Neural cell (in vitro differentiated cells): Measurements from ENCODE around the gene CUTC. TPM values are rescaled to one million over a fixed set of nuclear protein-coding genes. Genes with fewer than 3 reads are reported as not detected.

ENCODE experiments used
- H2AFZ ChIP-seq: fragments of 200-600, 300-800 bp; sonication (generic), shearing (Covaris generic); 2 replicates; pipeline ENCODE4 v1.6.0; 2014; ENCODE audit warnings: low read depth, mild to moderate bottlenecking, antibody characterized with exemption, low read length, moderate library complexity
- H3F3A ChIP-seq: fragments of 200-600 bp; shearing (Covaris generic); 2 replicates; pipeline ENCODE4 v1.6.1; 2016; ENCODE audit warnings: mild to moderate bottlenecking, moderate library complexity, mixed read lengths, antibody characterized with exemption, low read length; ENCODE audit not compliant: insufficient read depth, poor library complexity, severe bottlenecking
- H3K27ac ChIP-seq: fragments of 200-600, 300-800 bp; sonication (generic), shearing (Covaris generic); 2 replicates; pipeline ENCODE4 v1.5.1; 2014; ENCODE audit warnings: mild to moderate bottlenecking, low read length, moderate library complexity
- H3K27me3 ChIP-seq: fragments of 300-800, 200-600 bp; sonication (generic), shearing (Covaris generic); 2 replicates; pipeline ENCODE4 v1.6.0; 2014; ENCODE audit warnings: mild to moderate bottlenecking, low read depth, low read length, moderate library complexity; ENCODE audit not compliant: insufficient read depth
- H3K36me3 ChIP-seq: fragments of 300-800, 200-600 bp; sonication (generic), shearing (Covaris generic); 2 replicates; pipeline ENCODE4 v1.5.1; 2014; ENCODE audit warnings: mild to moderate bottlenecking, antibody characterized with exemption, low read length, moderate library complexity; ENCODE audit not compliant: insufficient read depth
- H3K4me2 ChIP-seq: fragments of 300-800, 200-600 bp; sonication (generic), shearing (Covaris generic); 2 replicates; pipeline ENCODE4 v1.6.0; 2014; ENCODE audit warnings: mild to moderate bottlenecking, low read length
- H3K4me3 ChIP-seq: fragments of 300-800, 200-600 bp; sonication (generic), shearing (Covaris generic); 2 replicates; pipeline ENCODE4 v1.5.1; 2014; ENCODE audit warnings: mild to moderate bottlenecking, low read length, moderate library complexity
- H3K79me2 ChIP-seq: fragments of 200-600 bp; shearing (Covaris generic); replicated peaks from 2 replicates; pipeline ENCODE4 v1.6.0; 2014; ENCODE audit warnings: mild to moderate bottlenecking, low read length, moderate library complexity; ENCODE audit not compliant: insufficient read depth
- H3K9ac ChIP-seq: fragments of 300-800, 200-600 bp; sonication (generic), shearing (Covaris generic); 2 replicates; pipeline ENCODE4 v1.6.1; 2016; ENCODE audit warnings: mild to moderate bottlenecking, low read length, mixed read lengths
- H3K9me2 ChIP-seq: fragments of 200-600 bp; shearing (Covaris generic); 2 replicates; pipeline ENCODE4 v1.6.1; 2016; ENCODE audit warnings: mild to moderate bottlenecking, low read length, mixed read lengths; ENCODE audit not compliant: insufficient read depth
- H3K9me3 ChIP-seq: fragments of 200-600, 300-800 bp; sonication (generic), shearing (Covaris generic); 2 replicates; pipeline ENCODE4 v1.6.1; 2016; ENCODE audit warnings: mild to moderate bottlenecking, mixed run types, low read length, moderate library complexity, mixed read lengths
- H4K20me1 ChIP-seq: fragments of 200-600 bp; shearing (Covaris generic); 2 replicates; pipeline ENCODE4 v1.6.1; 2016; ENCODE audit warnings: mild to moderate bottlenecking, mixed run types; ENCODE audit not compliant: insufficient read depth
- EP300 ChIP-seq: fragments of 450-650 bp; conservative IDR thresholded peaks from 2 replicates; pipeline ENCODE4 v1.6.1; 2014; ENCODE audit warnings: antibody characterized with exemption, mild to moderate bottlenecking, moderate library complexity; ENCODE audit not compliant: poor library complexity, severe bottlenecking
- EZH2 ChIP-seq: fragments of 200-600, 300-800 bp; shearing (Covaris generic), sonication (generic); IDR thresholded peaks from 2 replicates; pipeline ENCODE4 v1.6.1; 2014; ENCODE audit warnings: antibody characterized with exemption, low read length, borderline replicate concordance, mild to moderate bottlenecking; ENCODE audit not compliant: insufficient read depth, poor library complexity, severe bottlenecking
- MXI1 ChIP-seq: fragments of 450-650 bp; conservative IDR thresholded peaks from 2 replicates; pipeline ENCODE4 v1.6.1; 2014; ENCODE audit warnings: antibody characterized with exemption, mild to moderate bottlenecking; ENCODE audit not compliant: poor library complexity, severe bottlenecking
- POLR2AphosphoS5 ChIP-seq: IDR thresholded peaks from 2 replicates; pipeline ENCODE4 v1.6.1; 2012
- RAD21 ChIP-seq: fragments of 450-650 bp; conservative IDR thresholded peaks from 2 replicates; pipeline ENCODE4 v1.6.1; 2014; ENCODE audit warnings: antibody characterized with exemption, mild to moderate bottlenecking, moderate library complexity
- SMC3 ChIP-seq: fragments of 450-650 bp; conservative IDR thresholded peaks from 2 replicates; pipeline ENCODE4 v1.6.1; 2014; ENCODE audit warnings: antibody characterized with exemption, mild to moderate bottlenecking, moderate library complexity; ENCODE audit not compliant: poor library complexity
- TAF1 ChIP-seq: IDR thresholded peaks from 2 replicates; pipeline ENCODE4 v1.6.1; 2012; ENCODE audit warnings: low read depth
- polyA plus RNA-seq: library from polyadenylated mRNA; depleted of rRNA; stranded (reverse); fragments of >200 nt; gene quantifications from 2 replicates; pipeline ENCODE4 v1.2.3, GENCODE V29; 2014
- TF ChIP-seq, protein P1 (sequence below): IDR thresholded peaks from 2 replicates; pipeline ENCODE4 v1.6.1; 2012; ENCODE audit warnings: borderline replicate concordance
- TF ChIP-seq, protein P2 (sequence below): fragments of 450-650 bp; IDR thresholded peaks from 2 replicates; pipeline ENCODE4 v1.5.1; 2014; ENCODE audit warnings: antibody characterized with exemption, mild to moderate bottlenecking, moderate library complexity; ENCODE audit not compliant: poor library complexity, severe bottlenecking

Gene CUTC
- polyA plus RNA-seq, 1 donor from 2014 or later: 26.2 TPM

DNA sequence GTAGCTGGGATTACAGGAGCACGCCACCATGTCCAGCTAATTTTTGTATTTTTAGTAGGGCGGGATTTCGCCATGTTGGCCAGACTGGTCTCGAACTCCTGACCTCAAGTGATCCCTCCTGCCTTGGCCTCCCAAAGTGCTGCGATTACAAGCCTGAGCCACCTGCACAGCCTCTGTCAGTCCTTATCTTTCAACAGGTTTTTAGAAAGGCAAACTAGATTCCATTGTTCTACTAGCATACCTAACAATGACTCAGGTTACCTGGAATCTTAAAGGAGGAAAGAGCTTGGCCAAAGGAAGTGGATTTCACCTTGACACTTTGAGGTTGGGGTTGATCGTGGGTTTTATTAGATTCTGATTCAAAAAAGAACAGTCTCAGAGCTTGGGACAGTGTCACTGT, 53.6 kb downstream of the CUTC start:
- TF ChIP-seq MXI1: no peak
- no peak for TF ChIP-seq TAF1
- TF ChIP-seq, protein P1, sequence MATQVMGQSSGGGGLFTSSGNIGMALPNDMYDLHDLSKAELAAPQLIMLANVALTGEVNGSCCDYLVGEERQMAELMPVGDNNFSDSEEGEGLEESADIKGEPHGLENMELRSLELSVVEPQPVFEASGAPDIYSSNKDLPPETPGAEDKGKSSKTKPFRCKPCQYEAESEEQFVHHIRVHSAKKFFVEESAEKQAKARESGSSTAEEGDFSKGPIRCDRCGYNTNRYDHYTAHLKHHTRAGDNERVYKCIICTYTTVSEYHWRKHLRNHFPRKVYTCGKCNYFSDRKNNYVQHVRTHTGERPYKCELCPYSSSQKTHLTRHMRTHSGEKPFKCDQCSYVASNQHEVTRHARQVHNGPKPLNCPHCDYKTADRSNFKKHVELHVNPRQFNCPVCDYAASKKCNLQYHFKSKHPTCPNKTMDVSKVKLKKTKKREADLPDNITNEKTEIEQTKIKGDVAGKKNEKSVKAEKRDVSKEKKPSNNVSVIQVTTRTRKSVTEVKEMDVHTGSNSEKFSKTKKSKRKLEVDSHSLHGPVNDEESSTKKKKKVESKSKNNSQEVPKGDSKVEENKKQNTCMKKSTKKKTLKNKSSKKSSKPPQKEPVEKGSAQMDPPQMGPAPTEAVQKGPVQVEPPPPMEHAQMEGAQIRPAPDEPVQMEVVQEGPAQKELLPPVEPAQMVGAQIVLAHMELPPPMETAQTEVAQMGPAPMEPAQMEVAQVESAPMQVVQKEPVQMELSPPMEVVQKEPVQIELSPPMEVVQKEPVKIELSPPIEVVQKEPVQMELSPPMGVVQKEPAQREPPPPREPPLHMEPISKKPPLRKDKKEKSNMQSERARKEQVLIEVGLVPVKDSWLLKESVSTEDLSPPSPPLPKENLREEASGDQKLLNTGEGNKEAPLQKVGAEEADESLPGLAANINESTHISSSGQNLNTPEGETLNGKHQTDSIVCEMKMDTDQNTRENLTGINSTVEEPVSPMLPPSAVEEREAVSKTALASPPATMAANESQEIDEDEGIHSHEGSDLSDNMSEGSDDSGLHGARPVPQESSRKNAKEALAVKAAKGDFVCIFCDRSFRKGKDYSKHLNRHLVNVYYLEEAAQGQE: no peak
- no peak for TF ChIP-seq EP300
- no peak for TF ChIP-seq SMC3
- no peak for TF ChIP-seq POLR2AphosphoS5
- TF ChIP-seq RAD21: no peak
- TF ChIP-seq EZH2: no peak
- TF ChIP-seq, protein P2, sequence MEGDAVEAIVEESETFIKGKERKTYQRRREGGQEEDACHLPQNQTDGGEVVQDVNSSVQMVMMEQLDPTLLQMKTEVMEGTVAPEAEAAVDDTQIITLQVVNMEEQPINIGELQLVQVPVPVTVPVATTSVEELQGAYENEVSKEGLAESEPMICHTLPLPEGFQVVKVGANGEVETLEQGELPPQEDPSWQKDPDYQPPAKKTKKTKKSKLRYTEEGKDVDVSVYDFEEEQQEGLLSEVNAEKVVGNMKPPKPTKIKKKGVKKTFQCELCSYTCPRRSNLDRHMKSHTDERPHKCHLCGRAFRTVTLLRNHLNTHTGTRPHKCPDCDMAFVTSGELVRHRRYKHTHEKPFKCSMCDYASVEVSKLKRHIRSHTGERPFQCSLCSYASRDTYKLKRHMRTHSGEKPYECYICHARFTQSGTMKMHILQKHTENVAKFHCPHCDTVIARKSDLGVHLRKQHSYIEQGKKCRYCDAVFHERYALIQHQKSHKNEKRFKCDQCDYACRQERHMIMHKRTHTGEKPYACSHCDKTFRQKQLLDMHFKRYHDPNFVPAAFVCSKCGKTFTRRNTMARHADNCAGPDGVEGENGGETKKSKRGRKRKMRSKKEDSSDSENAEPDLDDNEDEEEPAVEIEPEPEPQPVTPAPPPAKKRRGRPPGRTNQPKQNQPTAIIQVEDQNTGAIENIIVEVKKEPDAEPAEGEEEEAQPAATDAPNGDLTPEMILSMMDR: no peak
- Histone ChIP-seq H3K4me2 (no peak overlapping the region), H3K36me3 (no peaks in the 10 kb centered on the region), H2AFZ (no peak overlapping the region), H3K9me2 (no peaks in the 10 kb centered on the region), H3F3A (no peaks in the 10 kb centered on the region), H3K27ac (no peak overlapping the region), H3K27me3 (no peaks in the 10 kb centered on the region), H3K4me3 (no peak overlapping the region), H4K20me1 (no peaks in the 10 kb centered on the region), H3K9me3 (no peaks in the 10 kb centered on the region), H3K9ac (no peak overlapping the region), H3K79me2 (no peaks in the 10 kb centered on the region)

DNA sequence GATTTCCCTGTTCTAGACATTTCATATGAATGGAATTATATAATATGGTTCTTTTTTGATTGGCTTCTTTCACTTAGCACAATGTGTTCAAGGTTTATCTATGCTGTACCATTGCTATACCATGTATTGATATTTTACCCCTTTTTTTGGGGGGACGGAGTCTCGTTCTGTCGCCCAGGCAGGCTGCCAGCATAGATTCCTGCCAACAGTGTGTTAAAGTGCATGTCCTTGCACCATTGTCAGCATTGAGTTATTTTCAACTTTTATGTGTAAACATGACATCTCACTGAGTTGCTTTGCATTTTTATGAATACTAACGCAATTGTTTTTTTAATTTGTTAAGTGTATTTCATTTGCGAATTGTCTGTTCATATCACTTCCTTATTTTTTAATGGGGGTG, 55.3 kb downstream of the CUTC start:
- Histone ChIP-seq H4K20me1 (no peaks in the 10 kb centered on the region), H3K27ac (no peak overlapping the region), H2AFZ (no peak overlapping the region), H3K4me2 (no peak overlapping the region), H3K9me2 (no peaks in the 10 kb centered on the region), H3K9me3 (no peaks in the 10 kb centered on the region), H3F3A (no peaks in the 10 kb centered on the region), H3K9ac (no peak overlapping the region), H3K79me2 (no peaks in the 10 kb centered on the region), H3K4me3 (no peak overlapping the region), H3K36me3 (no peaks in the 10 kb centered on the region), H3K27me3 (no peaks in the 10 kb centered on the region)
- TF ChIP-seq SMC3: no peak
- TF ChIP-seq EP300: no peak
- TF ChIP-seq TAF1: no peak
- no peak for TF ChIP-seq MXI1
- TF ChIP-seq POLR2AphosphoS5: no peak
- TF ChIP-seq, protein P1: no peak
- TF ChIP-seq EZH2: no peak
- TF ChIP-seq, protein P2: no peak
- no peak for TF ChIP-seq RAD21
